Amniotic epithelial cell (primary cell): ENCODE measurements around the gene CCND1.

Experiments used
- DNase-seq: peaks from one replicate; pipeline ENCODE4 v3.0.0-alpha.2; 2010; ENCODE audit warnings: low read depth

Gene CCND1

GRCh38 chr11:69640995-69641581 lies at the start of gene CCND1:
CCND1 (plus strand) TSS chr11:69641156; CDS start chr11:69641314, 158 bp downstream.
- peak; percentile 89 for DNase-seq

GRCh38 chr11:69592986-69593650 lies 47.8 kb upstream of the CCND1 start:
- DNase-seq: no peak

GRCh38 chr11:69593851-69594250 lies 47.1 kb upstream of the CCND1 start:
- DNase-seq: no peak

- DNase-seq: no peak
Measured at GRCh38 chr11:69594481-69594880, 46.5 kb upstream of the CCND1 start.

GRCh38 chr11:69595805-69596665 lies 44.9 kb upstream of the CCND1 start:
- no peak for DNase-seq

GRCh38 chr11:69598147-69598546 lies 42.8 kb upstream of the CCND1 start:
- no peak for DNase-seq

GRCh38 chr11:69599502-69599901 lies 41.5 kb upstream of the CCND1 start:
- DNase-seq: peak; percentile 8

GRCh38 chr11:69600001-69600400 lies 41.0 kb upstream of the CCND1 start:
- no peak for DNase-seq

GRCh38 chr11:69601011-69601975 lies 39.7 kb upstream of the CCND1 start:
- DNase-seq: no peak

GRCh38 chr11:69603111-69603836 lies 37.7 kb upstream of the CCND1 start:
- DNase-seq: no peak

- peak; percentile 7 for DNase-seq
Measured at GRCh38 chr11:69604055-69604454, 36.9 kb upstream of the CCND1 start.

GRCh38 chr11:69605737-69606526 lies 35.0 kb upstream of the CCND1 start:
- no peak for DNase-seq

- no peak for DNase-seq
Measured at GRCh38 chr11:69609351-69609750, 31.6 kb upstream of the CCND1 start.

- DNase-seq: no peak
Measured at GRCh38 chr11:69611548-69612526, 29.1 kb upstream of the CCND1 start.

GRCh38 chr11:69613594-69613993 lies 27.4 kb upstream of the CCND1 start:
- no peak for DNase-seq

- DNase-seq: no peak
Measured at GRCh38 chr11:69614085-69614484, 26.9 kb upstream of the CCND1 start.

- DNase-seq: no peak
Measured at GRCh38 chr11:69615545-69616278, 25.2 kb upstream of the CCND1 start.

GRCh38 chr11:69617220-69617619 lies 23.7 kb upstream of the CCND1 start:
- no peak for DNase-seq
